Measurements from ENCODE around the gene ACOXL. TPM values are rescaled to one million over a fixed set of nuclear protein-coding genes. Genes with fewer than 3 reads are reported as not detected.

Gene ACOXL
- total and polyA plus RNA-seq, 10 of the 15 experiments (the other 5 are each of a cell fraction or from before 2014, with no cell fraction given): 0.05 to 1.3 (median 0.71) TPM

- TF ChIP-seq MEF2B (IDR thresholded peaks at IDR 0.05; ENCODE audit: partially characterized antibody, poor library complexity, severe bottlenecking) (peak; percentile 76), CBX3 (IDR thresholded peaks at IDR 0.05; ENCODE audit: borderline replicate concordance, low read depth) (no peak), JUNB (IDR thresholded peaks at IDR 0.05) (no peak), MYB (IDR thresholded peaks at IDR 0.05; ENCODE audit: borderline replicate concordance, low read depth, low read length) (no peak), CUX1 (IDR thresholded peaks at IDR 0.05; ENCODE audit: insufficient replicate concordance, low read depth, low read length) (no peak), NKRF (conservative IDR thresholded peaks at IDR 0.05) (no peak), ZBED1 (IDR thresholded peaks at IDR 0.05; ENCODE audit: borderline replicate concordance) (peak; percentile 43; the same call in 1 of the 2 replicates), ZBTB33 (IDR thresholded peaks at IDR 0.05) (peak; percentile 46; the same call in 1 of the 2 replicates), IRF3 (IDR thresholded peaks at IDR 0.05) (no peak), SREBF1 (IDR thresholded peaks at IDR 0.05; ENCODE audit: low read length) (no peak), WRNIP1 (IDR thresholded peaks at IDR 0.05; ENCODE audit: borderline replicate concordance, low read depth, low read length) (no peak), ZBTB40 (IDR thresholded peaks at IDR 0.05; ENCODE audit: borderline replicate concordance) (no peak), IKZF2 (IDR thresholded peaks at IDR 0.05) (peak; percentile 85 to 91), HDGF (IDR thresholded peaks at IDR 0.05) (no peak)
Observed at GRCh38 chr2:111049792-111050640, 317.6 kb downstream of the ACOXL start (continued).

Measured in GM12878 (cell line).